Skeletal muscle satellite cell (primary cell): ENCODE measurements around the gene ECI1.

ENCODE experiments used
- H3K27me3 ChIP-seq: 2 replicates; pipeline ENCODE4 v1.7.0; 2013; ENCODE audit warnings: low read length; ENCODE audit not compliant: control insufficient read depth, insufficient read depth
- H3K36me3 ChIP-seq: 2 replicates; pipeline ENCODE4 v1.7.0; 2013; ENCODE audit warnings: mild to moderate bottlenecking, control low read depth, low read length; ENCODE audit not compliant: insufficient read depth
- H3K4me1 ChIP-seq: 2 replicates; pipeline ENCODE4 v1.7.0; 2013; ENCODE audit warnings: low read length; ENCODE audit not compliant: control insufficient read depth, insufficient read depth
- H3K4me2 ChIP-seq: 2 replicates; pipeline ENCODE4 v1.7.0; 2013; ENCODE audit warnings: mild to moderate bottlenecking, low read length
- H3K4me3 ChIP-seq: 2 replicates; pipeline ENCODE4 v1.7.0; 2013; ENCODE audit warnings: low read length
- H3K9ac ChIP-seq: 2 replicates; pipeline ENCODE4 v1.7.0; 2013; ENCODE audit warnings: mild to moderate bottlenecking, low read depth, low read length, moderate library complexity
- H3K9me3 ChIP-seq: replicated peaks from 2 replicates; pipeline ENCODE4 v1.7.0; 2013; ENCODE audit warnings: mild to moderate bottlenecking, control low read depth, low read length

Gene ECI1

DNA sequence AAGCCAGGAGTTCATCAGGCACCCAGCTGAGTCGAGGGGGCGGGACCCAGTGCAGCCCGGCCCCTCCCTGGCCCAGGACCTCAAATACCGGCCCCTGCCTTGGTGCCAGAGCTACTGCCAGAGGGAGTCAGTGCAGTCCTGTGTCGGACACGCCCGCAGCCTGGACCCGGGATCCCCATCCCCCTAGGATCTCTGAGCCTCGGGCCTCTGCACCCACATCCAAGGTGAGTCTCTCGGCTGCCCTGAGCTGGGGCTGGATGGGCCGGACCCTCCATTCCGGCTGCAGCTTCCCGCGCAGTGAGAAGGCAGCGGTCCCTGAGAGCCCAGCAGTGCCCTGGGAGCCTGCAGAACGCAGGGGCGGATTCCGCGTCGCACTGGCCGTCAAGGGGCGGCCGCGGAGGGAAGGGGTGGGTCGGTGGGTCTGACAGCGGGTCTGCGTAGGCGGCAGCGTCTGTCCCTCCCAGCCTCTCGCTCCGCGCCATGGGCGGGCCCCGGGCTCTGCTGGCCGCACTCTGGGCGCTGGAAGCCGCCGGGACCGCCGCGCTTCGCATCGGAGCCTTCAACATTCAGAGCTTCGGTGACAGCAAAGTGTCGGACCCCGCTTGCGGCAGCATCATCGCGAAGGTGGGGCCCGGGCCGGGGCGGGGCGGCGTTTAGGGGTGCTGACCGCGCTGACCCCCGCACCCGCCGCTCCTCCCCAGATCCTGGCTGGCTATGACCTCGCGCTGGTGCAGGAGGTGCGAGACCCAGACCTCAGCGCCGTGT, 14.9 kb downstream of the ECI1 start, which contains the start of gene DNASE1L2:
Gene DNASE1L2 (plus strand): TSS at position 108 of the 765 bp plus-strand sequence. CDS start 373 bp downstream, at position 481.
- H3K36me3 ChIP-seq = peaks cover 53% of the 10 kb centered on the region
- H3K27me3 ChIP-seq = no peaks in the 10 kb centered on the region
- H3K4me3 ChIP-seq = no peak within 1 kb of the TSS
- H3K9ac ChIP-seq = no peak within 1 kb of the TSS
- H3K9me3 ChIP-seq = no peaks in the 10 kb centered on the region
- H3K4me1 ChIP-seq = peaks cover 27% of the 10 kb centered on the region
- peak within 1 kb of the TSS; percentile 23 for H3K4me2 ChIP-seq

GRCh38 chr16:2235695-2236336, 15.6 kb downstream of the ECI1 start:
- no peaks in the 10 kb centered on the region for H3K27me3 ChIP-seq
- H3K9ac ChIP-seq = no peak overlapping the region
- H3K4me1 ChIP-seq = peaks cover 33% of the 10 kb centered on the region
- no peaks in the 10 kb centered on the region for H3K9me3 ChIP-seq
- H3K36me3 ChIP-seq = peaks cover 54% of the 10 kb centered on the region
- no peak overlapping the region for H3K4me3 ChIP-seq
- H3K4me2 ChIP-seq = peak overlapping the region; percentile 7

- no peak overlapping the region for H3K4me2 ChIP-seq
- peaks cover 37% of the 10 kb centered on the region for H3K4me1 ChIP-seq
- no peaks in the 10 kb centered on the region for H3K27me3 ChIP-seq
- no peak overlapping the region for H3K4me3 ChIP-seq
- no peaks in the 10 kb centered on the region for H3K9me3 ChIP-seq
- no peak overlapping the region for H3K9ac ChIP-seq
- peaks cover 59% of the 10 kb centered on the region for H3K36me3 ChIP-seq
Measured at GRCh38 chr16:2235234-2235651, 16.1 kb downstream of the ECI1 start.

GRCh38 chr16:2234813-2235170, 16.6 kb downstream of the ECI1 start:
- Histone ChIP-seq H3K27me3 (no peaks in the 10 kb centered on the region), H3K4me1 (peaks cover 37% of the 10 kb centered on the region), H3K9me3 (no peaks in the 10 kb centered on the region), H3K4me2 (no peak overlapping the region), H3K9ac (no peak overlapping the region), H3K4me3 (no peak overlapping the region), H3K36me3 (peaks cover 62% of the 10 kb centered on the region)

GRCh38 chr16:2233872-2234812, 17.2 kb downstream of the ECI1 start:
- Histone ChIP-seq H3K9me3 (no peaks in the 10 kb centered on the region), H3K27me3 (no peaks in the 10 kb centered on the region), H3K4me3 (no peak overlapping the region), H3K36me3 (peaks cover 66% of the 10 kb centered on the region), H3K4me1 (peaks cover 36% of the 10 kb centered on the region), H3K9ac (no peak overlapping the region), H3K4me2 (no peak overlapping the region)

GRCh38 chr16:2233046-2233775, 18.2 kb downstream of the ECI1 start:
- Histone ChIP-seq H3K9me3 (no peaks in the 10 kb centered on the region), H3K4me2 (no peak overlapping the region), H3K27me3 (no peaks in the 10 kb centered on the region), H3K9ac (no peak overlapping the region), H3K36me3 (peaks cover 65% of the 10 kb centered on the region), H3K4me1 (peaks cover 35% of the 10 kb centered on the region), H3K4me3 (no peak overlapping the region)

GRCh38 chr16:2232094-2232990, 19.0 kb downstream of the ECI1 start:
- Histone ChIP-seq H3K4me1 (peaks cover 35% of the 10 kb centered on the region), H3K27me3 (no peaks in the 10 kb centered on the region), H3K36me3 (peaks cover 65% of the 10 kb centered on the region), H3K4me3 (no peak overlapping the region), H3K4me2 (no peak overlapping the region), H3K9me3 (no peaks in the 10 kb centered on the region), H3K9ac (no peak overlapping the region)

- Histone ChIP-seq H3K4me3 (no peak overlapping the region), H3K9ac (peak overlapping the region; percentile 52), H3K4me2 (no peak overlapping the region), H3K27me3 (no peaks in the 10 kb centered on the region), H3K36me3 (peaks cover 65% of the 10 kb centered on the region), H3K9me3 (no peaks in the 10 kb centered on the region), H3K4me1 (peaks cover 33% of the 10 kb centered on the region)
Measured at GRCh38 chr16:2231016-2231931, 20.1 kb downstream of the ECI1 start.

GRCh38 chr16:2230376-2230775, 21.0 kb downstream of the ECI1 start:
- H3K4me1 ChIP-seq = peaks cover 29% of the 10 kb centered on the region
- H3K9ac ChIP-seq = peak overlapping the region; percentile 52
- no peaks in the 10 kb centered on the region for H3K27me3 ChIP-seq
- H3K36me3 ChIP-seq = peaks cover 58% of the 10 kb centered on the region
- no peaks in the 10 kb centered on the region for H3K9me3 ChIP-seq
- no peak overlapping the region for H3K4me3 ChIP-seq
- H3K4me2 ChIP-seq = no peak overlapping the region
